ENCODE results near the gene STRBP. TPM values are rescaled to one million over a fixed set of nuclear protein-coding genes. Genes with fewer than 3 reads are reported as not detected.

Gene STRBP
- total RNA-seq, 1 donor from 2014 or later: 99.4 TPM

DNA sequence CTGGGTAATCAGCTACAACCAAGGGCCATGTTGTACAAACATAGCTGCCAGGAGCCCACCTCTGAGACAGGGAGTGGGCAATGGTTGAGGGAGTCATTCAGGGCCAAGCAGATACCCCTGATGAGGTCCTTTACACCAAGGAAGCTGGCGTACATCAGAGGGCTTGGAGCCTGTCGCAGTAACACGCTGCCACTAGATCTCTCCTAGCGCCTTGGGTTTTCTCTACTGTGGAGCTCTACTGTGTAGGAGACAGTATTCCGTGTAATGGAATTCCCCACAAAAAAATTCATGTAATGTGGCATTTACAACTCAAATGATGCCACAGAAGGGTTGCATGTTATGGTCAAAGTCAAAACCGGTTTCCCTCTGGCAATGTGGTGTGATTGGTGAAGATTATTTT is 46.2 kb upstream of the STRBP start:
- Histone ChIP-seq H3K36me3 (no peaks in the 10 kb centered on the region), H3K9me3 (ENCODE audit: low read depth) (no peaks in the 10 kb centered on the region), H3K9ac (no peak overlapping the region), H3K27me3 (no peaks in the 10 kb centered on the region), H3K4me2 (no peak overlapping the region), H2AFZ (replicated peaks) (no peak overlapping the region), H3K79me2 (ENCODE audit: low read depth) (no peaks in the 10 kb centered on the region), H3K4me3 (no peak overlapping the region), H4K20me1 (ENCODE audit: low read depth) (no peaks in the 10 kb centered on the region), H3F3A (ENCODE audit: low read depth) (peaks cover 9% of the 10 kb centered on the region), H3K27ac (no peak overlapping the region), H3K4me1 (no peaks in the 10 kb centered on the region)
- Mint-ChIP-seq H3K4me1 (peaks cover 21% of the 10 kb centered on the region), H3K4me3 (no peak overlapping the region), H3K9me3 (no peaks in the 10 kb centered on the region), H3K27ac (peak overlapping the region; percentile 92), H3K36me3 (no peaks in the 10 kb centered on the region), H3K27me3 (ENCODE audit: insufficient read depth, low read depth) (peaks cover 9% of the 10 kb centered on the region)
- no peak for TF ChIP-seq EZH2phosphoT487 (IDR thresholded peaks at IDR 0.05)
- TF ChIP-seq, protein P1, sequence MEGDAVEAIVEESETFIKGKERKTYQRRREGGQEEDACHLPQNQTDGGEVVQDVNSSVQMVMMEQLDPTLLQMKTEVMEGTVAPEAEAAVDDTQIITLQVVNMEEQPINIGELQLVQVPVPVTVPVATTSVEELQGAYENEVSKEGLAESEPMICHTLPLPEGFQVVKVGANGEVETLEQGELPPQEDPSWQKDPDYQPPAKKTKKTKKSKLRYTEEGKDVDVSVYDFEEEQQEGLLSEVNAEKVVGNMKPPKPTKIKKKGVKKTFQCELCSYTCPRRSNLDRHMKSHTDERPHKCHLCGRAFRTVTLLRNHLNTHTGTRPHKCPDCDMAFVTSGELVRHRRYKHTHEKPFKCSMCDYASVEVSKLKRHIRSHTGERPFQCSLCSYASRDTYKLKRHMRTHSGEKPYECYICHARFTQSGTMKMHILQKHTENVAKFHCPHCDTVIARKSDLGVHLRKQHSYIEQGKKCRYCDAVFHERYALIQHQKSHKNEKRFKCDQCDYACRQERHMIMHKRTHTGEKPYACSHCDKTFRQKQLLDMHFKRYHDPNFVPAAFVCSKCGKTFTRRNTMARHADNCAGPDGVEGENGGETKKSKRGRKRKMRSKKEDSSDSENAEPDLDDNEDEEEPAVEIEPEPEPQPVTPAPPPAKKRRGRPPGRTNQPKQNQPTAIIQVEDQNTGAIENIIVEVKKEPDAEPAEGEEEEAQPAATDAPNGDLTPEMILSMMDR (IDR thresholded peaks at IDR 0.05): no peak
- no peak for TF ChIP-seq EZH2 (IDR thresholded peaks at IDR 0.05)
- DNase-seq (ENCODE audit: low spot score): no peak

DNA sequence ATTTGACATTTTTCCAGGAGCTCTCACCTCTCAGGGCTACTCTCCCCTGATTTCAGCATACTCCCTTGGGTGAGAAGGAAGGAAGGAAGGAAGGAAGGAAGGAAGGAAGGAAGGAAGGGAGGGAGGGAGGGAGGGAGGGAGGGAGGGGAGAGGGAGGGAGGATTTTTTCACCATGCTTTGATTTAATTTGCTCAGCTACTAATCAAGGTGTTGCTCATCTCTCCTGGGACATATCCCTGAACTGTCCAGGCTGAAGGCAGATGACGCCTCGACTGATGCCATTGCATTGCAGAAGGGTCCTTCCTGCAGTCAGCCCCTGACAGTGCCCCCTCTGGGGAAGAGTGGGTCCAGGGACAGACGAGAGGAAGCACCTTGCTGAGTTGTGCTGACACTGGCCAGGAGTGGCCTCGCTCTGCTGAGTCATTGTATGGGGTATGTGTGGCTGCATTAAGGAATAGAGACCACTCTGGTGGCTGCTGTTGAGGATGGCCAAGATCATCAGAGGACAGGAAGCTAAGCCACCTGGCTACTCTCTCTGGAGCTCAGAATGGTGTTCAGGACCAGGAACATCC is 44.0 kb upstream of the STRBP start:
- H3K9me3 ChIP-seq (ENCODE audit: low read depth): no peaks in the 10 kb centered on the region

DNA sequence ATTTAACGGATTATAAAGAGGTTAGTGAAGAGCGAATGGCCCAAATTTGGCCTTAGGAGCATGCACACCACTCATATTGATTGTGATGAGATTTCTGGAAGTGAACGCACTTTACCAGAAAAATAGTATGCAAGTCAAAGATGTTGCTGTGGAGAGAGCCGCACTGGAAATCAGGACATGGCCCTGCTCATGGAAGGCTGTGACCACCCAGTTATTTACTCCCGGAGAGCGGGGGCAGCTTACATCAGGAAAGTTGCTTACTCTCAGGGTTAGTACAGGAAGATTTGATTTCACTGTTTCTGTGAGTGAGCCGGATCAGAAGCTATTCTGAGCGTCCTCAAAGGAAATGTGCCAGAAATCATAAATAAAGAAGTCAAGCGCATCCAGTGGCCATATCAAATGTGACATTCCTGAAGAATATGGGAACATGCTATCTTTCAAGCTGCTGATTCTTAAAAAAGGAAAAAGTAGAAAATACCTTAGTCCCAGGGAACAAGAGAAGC is 42.9 kb upstream of the STRBP start:
- H3K4me1 ChIP-seq: no peaks in the 10 kb centered on the region
- H3K27me3 Mint-ChIP-seq (ENCODE audit: insufficient read depth, low read depth): peaks cover 2% of the 10 kb centered on the region
- no peak overlapping the region for H3K4me3 ChIP-seq
- H3K9me3 ChIP-seq (ENCODE audit: low read depth): no peaks in the 10 kb centered on the region
- peaks cover 11% of the 10 kb centered on the region for H3K4me1 Mint-ChIP-seq
- no peak for TF ChIP-seq EZH2phosphoT487 (IDR thresholded peaks at IDR 0.05)
- TF ChIP-seq, protein P1 (IDR thresholded peaks at IDR 0.05): no peak
- no peak for TF ChIP-seq EZH2 (IDR thresholded peaks at IDR 0.05)
- no peak for DNase-seq (ENCODE audit: low spot score)
- no peaks in the 10 kb centered on the region for H3K36me3 ChIP-seq
- H3K4me3 Mint-ChIP-seq: no peak overlapping the region
- H3K9me3 Mint-ChIP-seq: no peaks in the 10 kb centered on the region
- no peaks in the 10 kb centered on the region for H3K79me2 ChIP-seq (ENCODE audit: low read depth)
- no peak overlapping the region for H3K27ac ChIP-seq
- peak overlapping the region; percentile 50 for H2AFZ ChIP-seq (replicated peaks)
- H3F3A ChIP-seq (ENCODE audit: low read depth): no peaks in the 10 kb centered on the region
- H3K4me2 ChIP-seq: no peak overlapping the region
- H3K27ac Mint-ChIP-seq: no peak overlapping the region
- H4K20me1 ChIP-seq (ENCODE audit: low read depth): no peaks in the 10 kb centered on the region
- H3K36me3 Mint-ChIP-seq: no peaks in the 10 kb centered on the region
- H3K27me3 ChIP-seq: no peaks in the 10 kb centered on the region
- H3K9ac ChIP-seq: peak overlapping the region; percentile 27

More for the DNA sequence above, 44.0 kb upstream of the STRBP start:
- H3K4me1 Mint-ChIP-seq: peaks cover 13% of the 10 kb centered on the region
- Histone ChIP-seq H3K27me3 (no peaks in the 10 kb centered on the region), H3K36me3 (no peaks in the 10 kb centered on the region), H3F3A (ENCODE audit: low read depth) (no peaks in the 10 kb centered on the region), H3K9ac (no peak overlapping the region), H3K4me3 (no peak overlapping the region), H2AFZ (replicated peaks) (no peak overlapping the region), H3K4me2 (no peak overlapping the region), H4K20me1 (ENCODE audit: low read depth) (no peaks in the 10 kb centered on the region), H3K27ac (no peak overlapping the region), H3K4me1 (no peaks in the 10 kb centered on the region), H3K79me2 (ENCODE audit: low read depth) (no peaks in the 10 kb centered on the region)
- H3K36me3 Mint-ChIP-seq: no peaks in the 10 kb centered on the region
- no peak overlapping the region for H3K4me3 Mint-ChIP-seq
- DNase-seq (ENCODE audit: low spot score): no peak
- H3K27me3 Mint-ChIP-seq (ENCODE audit: insufficient read depth, low read depth): peaks cover 4% of the 10 kb centered on the region
- H3K27ac Mint-ChIP-seq: no peak overlapping the region
- TF ChIP-seq, protein P1 (IDR thresholded peaks at IDR 0.05): no peak
- TF ChIP-seq EZH2 (IDR thresholded peaks at IDR 0.05) (no peak), EZH2phosphoT487 (IDR thresholded peaks at IDR 0.05) (no peak)
- no peaks in the 10 kb centered on the region for H3K9me3 Mint-ChIP-seq
